GM21515 (cell line): ENCODE data around the gene PEX10.

Experiments used
- ATAC-seq: cut with Tn5 transposase; IDR thresholded peaks from one replicate; pipeline ENCODE4 v1.9.1; 2021; ENCODE audit not compliant: unreplicated experiment

Gene PEX10

DNA sequence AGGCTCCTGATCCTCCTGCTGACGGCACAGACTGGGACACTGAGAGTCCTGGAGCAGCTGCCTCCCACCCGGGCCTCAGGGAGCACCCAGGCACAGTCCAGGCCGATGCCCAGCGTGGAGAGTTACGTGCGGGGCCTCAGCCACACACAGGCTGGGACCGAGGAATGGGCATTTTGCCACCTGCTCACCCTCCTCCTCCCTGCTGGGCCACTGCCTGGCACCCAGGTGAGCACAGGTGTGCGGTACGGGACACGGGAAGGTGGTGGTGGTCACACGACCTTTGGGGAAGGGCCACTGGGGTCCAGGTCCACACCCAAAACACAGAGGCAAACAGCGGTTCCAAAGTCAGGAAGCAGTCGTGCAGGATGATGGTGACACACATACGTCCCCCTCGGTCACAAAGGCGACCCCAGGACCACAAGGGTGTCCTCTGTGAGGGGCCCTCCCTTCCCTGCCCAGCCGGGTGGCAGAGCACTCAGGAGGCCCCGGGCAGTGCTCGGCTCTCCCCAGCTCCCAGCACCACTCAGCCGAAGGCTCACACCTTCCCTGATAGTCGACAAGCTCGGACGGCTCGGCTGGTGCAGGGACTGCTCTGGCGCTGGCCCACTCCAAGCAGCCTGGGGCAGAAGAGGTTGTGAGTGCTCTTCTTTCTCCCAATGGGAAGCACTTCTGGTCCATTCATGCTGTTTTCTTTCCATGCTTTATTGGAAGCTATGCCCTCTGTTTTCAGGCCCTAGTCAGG lies 35.3 kb downstream of the PEX10 start:
- ATAC-seq: no peak

DNA sequence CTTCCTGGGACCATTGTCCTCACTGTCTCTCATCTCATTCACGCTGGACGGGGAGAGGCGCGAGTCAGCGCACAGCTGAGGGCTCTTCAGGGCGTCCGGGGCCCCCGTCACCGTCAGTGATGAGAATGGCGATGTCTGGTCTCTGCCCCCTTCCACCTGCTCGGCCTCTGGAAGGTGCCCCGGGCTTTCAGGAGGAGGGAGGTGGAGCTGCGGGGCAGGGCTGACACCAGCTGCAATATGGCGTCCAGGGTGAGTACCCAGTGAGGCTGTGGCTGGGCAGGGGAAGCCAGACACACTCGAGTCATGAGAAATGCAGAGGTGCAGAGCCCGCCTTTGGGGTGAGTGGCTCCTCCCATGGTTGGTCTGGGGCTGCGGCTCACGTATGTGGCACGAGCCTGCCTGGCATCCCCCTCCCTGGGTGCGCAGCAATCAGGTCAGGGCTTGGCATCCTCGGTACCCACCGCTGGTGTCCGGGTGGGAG lies 36.1 kb downstream of the PEX10 start:
- no peak for ATAC-seq

DNA sequence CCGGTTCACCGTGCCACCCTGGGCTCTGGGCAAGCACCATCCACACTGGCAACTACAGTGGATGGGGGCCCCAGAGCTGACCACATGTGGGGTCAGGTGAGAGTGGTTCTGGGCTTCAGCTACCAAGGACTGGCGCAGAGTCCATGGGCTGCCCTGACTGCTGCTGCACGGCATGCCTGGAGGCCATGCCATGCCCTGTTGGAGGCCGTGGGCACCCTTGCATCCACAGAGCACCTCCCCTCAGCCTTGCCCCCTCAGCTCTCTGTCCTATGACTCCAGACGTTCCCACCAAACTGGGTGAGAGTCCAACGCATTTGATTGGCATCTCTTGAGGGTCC lies 36.5 kb downstream of the PEX10 start:
- ATAC-seq: no peak

DNA sequence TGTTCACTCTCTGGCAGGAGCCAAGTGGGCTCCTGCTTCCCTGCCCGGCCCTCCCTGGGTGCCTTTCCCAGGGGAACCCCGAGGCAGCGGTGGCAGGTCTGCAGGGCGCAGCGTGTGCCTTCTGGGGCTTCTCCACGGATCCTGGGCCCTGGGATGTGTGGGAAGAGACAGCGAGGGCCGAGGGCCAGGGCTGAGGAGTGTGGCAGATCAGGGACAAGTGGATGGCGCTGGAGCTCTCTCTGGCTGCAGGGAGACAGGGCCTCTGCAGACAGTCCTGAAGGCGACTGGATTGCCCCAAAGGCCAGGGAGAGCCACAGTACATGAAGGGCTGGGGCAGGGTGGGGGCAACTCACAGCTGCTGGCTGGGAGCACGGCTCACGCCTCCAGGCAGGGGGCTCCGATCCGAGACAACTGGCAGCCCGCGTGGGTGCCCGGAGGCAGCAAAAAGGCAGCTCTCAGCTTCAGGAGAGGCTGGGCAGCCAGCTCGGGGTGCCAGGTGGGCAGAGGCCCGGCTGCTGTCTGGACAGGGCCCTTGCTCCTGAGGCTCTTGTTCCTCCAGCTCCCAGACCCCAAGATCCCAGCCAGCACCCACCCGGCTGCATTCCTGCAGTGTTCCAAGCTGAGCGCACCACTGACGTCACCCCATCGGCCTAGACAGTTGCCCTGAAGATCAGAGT lies 37.0 kb downstream of the PEX10 start:
- ATAC-seq: no peak

DNA sequence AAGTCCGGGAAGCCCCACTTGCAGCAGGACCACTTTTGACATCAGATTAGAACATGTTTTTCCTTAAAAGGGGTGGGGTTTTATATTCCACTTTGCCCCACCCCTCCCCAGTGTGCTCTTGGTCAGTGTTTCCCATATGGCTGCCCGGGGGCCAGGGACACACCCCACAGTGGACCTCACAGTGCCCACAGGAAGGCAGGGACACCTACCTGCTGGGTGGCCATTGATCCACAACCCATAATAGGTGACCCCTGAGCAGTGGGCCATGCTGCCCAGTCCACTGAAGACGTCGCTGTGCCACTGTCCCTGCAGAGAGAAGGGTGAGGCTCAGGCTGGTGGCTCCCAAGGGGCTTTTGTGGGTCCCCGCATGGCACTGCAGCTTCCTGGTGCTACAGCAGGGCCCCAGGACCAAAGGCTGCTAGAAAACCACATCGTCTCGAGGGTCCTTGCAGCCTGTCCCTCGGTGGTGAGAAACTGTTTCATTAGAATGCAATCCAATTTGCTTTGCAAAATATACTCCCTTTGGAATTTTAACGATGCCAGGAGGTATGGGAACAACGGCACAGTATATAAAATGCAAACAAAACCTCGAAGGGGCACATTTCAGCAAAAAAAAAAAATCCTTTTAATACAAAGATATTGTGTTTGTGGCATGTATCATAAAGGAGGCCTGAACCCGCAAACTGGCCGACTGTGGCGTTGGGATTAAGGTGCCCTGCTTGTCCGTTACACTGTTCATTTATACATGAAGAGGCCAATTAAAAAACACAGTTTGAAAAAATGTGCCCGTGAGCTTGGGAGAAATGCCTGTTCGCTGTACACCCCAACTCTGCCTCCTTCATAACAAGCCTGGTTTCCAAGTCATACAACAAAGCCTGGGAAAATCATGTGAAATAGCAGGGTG lies 37.9 kb downstream of the PEX10 start:
- no peak for ATAC-seq

DNA sequence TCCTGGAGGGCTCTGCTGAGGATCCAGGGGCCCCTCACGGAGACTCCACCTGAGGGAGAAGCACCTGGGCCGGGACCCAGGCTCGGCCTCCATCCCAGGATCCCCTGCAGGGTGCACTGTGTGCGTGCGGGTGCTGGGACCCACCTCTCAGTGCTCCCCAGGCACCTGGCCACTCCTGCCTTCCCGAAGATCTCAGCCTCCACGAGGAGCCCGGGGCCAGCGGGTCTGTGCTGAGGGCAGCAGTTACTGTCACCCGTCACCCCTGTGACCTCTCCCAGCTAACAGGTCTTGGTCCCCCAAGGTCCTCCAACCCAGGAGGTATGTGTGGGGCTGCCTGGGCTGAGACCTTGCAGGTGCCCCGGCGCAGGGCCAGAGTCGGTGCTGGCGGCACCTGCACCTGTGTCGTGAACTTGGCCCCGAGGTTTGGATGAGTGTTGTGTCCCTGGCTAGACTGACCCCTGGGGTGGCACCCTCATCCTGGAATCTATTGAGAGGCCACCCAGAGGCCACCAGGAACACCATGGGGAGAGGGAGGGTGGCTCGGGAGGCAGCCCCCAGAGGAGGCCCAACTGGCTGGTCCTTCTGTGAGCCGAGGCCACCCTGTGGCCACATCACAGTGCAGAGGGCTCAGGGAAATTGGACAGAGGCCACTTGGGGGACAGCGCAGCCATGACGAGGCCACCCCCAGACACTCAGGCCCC lies 38.7 kb downstream of the PEX10 start:
- ATAC-seq: no peak

DNA sequence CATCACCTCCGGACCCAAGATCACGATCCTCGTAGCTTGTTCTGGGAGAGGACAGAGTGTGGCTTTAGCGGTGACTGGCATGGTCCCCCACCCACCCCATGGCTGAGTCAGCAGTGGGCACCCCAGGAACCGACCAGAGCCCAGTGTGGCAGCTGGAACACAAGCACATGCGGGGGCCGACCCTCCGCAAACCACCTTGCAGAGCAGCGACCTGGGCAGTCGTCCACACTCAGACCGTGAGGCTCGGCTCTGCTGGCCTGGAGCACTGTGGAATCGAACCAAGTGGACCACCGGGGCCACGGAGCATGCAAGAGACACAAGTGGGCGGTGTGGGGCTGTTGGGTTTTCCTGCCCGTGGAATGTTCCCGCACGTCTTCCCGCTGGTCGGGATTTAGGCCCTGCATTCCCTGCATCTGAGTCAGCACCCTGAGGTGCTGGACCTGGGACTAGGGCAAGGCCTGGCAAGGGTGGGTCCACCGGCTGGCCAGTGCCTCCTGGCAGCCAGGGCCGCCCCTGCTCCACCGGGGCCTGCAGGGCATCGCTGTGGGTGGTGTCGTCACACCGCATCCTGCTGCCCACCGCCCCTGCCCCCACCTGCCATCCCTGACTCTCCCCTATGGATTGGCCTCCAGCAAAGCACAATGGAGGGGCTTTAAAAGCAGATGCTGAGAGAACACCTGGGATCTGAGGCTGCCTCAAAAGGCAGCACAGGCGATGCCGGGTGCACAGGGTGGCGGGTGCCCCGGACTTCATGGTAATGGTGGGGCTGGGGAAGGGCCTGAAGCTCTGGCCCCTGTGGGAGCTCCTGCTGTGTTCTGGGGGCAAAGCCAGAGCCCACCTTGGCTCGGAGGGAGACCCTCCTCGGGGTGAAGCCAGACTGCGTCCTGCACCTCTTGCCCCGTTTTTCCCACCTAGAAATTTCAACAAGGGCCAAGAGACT lies 39.5 kb downstream of the PEX10 start:
- ATAC-seq: no peak

DNA sequence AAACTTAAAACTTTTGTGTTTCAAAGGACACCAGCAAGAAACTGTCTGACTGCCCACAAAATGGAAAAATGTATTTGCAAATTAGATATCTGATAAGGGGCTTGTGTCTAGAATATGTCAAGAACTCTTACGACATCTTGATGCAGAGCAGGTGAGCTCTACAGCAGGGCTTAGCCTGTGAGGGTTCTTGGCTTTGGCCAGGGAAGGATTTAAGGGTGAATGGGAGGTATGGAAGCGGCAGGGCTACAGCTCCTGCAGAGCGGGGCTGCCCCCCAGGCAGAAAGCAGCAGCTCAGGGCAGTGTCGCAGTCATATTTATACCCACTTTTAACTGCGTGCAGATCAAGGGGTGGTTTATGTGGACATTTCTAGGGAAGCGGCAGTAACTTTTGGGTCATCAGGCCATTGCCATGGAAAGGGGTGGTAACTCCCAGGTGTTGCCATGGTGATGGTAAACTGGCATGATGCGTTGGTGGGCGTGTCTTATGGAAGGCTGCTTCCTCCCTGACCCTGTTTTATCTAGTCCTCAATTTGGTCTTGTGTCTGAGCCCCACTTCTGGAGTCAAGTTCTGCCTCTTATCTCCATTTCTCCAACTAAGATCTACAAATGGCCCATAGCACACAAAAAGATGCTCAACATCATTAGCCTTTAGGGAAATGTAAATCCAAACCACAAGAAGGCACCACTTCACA lies 44.2 kb downstream of the PEX10 start:
- ATAC-seq: no peak

DNA sequence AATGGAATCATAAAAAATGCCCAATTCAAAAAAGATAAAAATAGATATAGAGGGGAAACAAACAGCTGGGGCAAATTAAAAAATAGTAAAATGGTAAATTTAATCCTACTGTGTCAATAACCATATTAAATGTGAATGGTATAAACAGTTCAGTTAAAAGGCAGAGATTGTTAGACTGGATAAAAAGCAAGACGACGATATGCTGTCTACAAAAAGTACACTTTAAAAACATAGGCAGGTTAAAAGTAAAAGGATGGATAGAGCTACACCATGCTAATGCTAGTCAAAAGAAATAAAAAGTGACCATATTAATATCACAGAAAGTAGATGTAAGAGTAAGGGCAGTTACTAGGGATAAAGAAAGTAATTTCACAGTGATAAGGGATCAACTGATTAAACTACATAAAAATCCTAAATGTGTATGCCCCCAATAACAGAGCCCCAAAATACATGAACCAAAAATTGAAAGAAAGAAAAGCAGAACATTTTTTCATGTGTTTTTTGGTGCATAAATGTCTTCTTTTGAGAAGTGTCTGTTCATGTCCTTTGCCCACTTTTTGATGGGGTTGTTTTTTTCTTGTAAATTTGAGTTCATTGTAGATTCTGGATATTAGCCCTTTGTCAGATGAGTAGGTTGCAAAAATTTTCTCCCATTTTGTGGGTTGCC lies 48.4 kb downstream of the PEX10 start:
- ATAC-seq: no peak

DNA sequence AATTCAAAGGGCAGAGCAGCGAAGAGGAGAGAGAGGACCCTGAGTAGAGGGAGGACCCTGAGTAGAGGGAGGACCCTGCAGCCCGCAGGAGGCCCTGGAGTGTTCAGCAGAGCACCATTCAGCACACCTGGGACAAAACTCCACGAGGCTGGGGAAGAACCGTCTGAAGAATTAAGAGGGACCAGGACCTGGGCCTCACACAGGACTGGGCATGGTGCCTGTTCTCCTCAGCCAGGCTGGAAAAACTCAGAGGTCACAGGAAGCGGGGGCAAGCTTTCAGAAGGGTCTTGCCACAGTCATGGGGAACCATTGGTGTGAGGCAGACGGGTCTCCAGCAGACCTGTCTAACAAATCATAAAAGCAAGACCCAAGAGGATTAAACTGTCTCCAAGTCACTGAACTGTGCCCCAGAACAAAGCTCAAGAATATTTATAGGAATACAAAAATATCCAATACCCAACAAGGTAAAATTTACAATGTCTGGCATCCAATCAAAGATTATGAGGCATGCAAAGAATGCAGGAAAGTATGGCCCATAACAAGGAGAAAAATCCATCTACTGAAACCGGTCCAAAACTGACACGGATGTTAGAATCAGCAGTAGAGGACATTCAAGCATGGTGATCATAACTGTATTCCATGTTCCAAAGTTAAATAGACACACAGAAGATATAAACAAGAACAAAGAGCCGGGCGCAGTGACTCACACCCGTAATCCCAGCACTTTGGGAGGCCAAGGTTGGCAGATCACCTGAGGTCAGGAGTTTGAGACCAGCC lies 51.6 kb downstream of the PEX10 start:
- ATAC-seq: no peak

DNA sequence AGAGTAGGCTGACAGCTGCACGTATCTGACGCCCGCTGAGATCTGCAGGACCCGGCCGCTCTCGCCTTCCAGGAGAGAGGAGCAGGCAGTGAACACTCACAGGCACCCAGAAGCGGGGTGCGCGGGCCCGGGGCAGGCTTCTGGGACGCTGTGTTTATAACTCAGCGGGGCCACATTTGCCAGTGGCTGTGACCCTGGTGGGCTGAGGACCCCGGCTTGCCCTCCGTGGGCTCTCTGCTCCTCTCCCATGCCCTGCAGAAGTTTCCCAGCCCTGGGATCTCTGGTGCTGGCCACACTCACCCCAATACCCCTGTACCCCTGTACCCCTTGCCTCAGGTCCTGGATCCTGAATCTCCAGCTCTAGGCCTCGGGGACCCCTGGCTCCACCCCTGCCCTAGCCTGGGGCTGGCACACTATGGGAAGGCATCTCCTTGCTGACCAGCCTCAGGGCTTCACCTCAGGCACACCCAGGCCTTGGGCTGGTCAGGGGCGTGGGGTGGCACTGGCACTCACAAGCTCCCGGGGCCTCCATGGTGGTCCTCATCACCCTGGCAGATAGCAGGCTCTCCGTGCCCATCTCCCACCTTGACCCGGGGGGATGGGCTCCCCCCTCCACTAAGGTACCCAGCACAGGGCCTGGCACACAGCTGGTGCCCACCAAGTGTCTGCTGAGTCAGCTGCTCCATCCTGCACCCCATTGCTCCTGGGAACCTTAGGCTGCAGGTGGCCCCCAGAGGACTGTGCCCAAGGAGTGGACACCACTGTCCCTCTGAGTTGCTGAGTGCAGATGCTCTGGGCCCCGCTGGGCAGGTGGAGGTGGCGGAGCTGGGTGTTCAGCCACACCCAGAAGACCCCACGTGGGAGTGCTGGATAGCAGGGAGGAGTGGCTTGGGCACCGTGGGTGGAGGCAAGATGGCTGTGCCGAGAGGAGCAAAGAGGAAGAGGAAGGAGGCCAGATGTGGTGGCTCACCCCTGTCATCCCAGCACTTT lies 53.4 kb downstream of the PEX10 start:
- ATAC-seq: no peak

DNA sequence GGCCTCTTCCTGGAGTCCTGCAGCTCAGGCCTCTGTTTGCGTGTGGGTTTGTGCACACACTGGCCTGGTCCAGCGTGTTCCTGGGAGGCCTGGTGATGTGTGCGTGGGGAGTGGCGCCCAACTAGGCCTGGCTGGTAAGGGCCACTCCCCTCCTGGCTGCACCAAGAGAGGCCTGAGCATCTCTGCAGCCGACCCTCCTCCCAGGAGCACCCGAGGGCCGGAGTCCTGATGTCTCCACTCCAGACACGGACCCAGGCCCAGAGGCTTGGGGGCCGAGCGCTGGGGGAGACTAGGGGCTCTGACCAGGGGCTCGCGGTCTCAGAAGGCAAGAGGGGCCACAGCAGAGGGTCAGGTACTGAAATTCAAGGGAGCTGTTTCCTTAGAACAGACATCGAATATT lies 54.3 kb downstream of the PEX10 start:
- ATAC-seq: no peak

DNA sequence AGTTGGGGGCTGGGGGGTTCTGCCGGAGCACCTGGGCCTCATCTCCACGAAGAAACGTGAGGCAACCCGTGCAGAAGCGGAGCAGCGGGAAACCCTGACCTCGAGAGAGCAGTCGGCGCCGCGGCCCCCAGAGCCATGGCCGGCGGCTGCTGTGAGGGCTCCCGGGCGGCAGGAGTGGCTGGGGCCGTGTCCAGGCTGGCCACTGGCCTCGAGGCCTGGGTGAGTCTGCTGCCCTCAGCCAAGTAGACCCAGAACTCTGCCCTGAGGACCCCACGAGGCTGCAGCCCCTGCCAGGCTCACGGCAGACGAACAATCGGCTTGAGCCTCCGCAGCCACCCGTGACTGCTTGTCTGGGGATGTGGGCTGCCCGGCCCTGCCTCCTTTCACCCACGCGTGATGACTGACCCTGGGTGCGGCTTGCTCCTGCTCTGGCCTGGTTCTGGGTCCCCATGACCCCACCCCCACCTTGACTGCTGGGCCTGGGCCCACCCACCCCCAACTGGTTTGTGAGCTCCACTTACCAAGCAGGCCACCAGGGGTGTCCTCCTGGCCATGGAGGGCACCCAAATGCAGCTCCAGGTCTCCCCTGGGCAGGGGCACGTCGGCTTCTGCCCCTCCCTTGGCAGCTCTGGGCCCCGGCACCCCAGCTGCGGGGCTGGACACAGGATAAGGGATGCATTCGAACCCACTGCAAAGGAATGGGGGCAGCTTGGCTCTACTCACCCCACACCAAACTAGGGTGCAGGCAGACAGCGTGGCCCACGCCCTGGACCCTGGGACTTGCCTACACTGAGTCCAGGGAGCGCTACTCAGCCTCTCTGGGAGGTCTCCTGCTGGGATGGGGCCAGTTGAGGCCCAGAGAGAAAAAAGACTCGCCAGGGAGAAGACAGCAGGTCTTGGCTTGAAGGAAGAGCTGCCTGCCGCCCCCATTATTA lies 55.2 kb downstream of the PEX10 start:
- no peak for ATAC-seq

DNA sequence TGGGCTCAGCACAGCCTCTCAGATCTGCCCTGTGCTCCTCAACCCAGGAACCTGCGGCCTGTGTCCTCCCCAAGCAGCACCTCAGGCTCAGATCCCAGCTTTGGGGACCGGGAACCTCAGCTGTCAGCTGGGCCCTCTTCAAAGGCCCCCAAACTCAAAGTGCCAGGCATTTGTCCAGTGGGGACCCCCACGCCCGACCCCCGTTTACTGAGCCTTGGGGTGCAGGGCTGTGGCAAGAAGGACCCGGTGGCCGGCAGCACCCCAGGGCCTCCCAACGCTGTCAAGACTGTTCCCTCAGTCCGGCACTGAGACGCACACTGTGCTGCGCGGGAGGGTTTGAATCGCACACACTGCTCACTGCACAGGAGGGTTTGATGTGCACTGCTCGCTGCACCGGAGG lies 56.0 kb downstream of the PEX10 start:
- ATAC-seq: no peak

DNA sequence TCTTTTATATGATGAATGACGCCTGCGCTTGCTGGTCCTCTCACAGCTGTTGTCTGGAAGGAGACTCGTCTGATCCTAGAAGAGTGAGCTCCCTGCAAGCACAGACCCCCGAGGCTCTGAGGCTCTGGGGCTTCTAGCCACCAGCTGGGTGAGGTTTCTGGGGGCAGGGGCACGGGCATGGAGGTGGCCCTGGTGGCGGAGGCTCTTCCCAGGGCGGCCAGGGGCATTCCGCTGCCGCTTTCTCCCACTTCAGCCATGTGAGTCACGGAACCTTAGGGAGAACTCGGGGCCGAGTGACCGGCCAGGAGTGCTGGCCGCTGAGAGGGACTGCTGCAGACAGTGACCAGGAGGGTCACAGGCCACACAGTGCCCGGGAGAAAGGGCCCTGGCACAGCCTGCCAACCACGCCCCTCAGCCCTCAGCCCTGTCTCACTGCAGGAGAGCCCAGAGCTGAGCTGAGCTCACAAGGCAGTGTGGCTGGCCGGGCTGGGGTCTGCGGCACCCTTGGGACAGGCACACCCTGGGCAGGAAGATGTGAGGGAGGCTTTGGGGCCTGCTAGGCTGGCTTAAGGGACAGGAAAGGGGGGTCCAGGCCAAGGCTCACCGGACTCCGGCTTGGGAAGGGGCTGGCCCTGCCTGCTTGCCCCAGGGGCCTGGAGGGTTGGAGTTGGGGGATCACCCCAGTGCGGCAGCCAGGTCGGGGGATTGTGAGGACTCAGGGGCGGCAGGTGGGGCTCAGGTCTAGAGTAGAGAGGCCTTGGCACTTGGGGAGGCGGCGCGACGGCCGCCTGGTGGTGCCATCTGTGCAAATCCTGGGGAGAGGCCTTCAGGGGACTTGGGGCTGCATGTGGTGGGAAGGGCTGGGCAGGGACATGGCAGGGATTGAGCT lies 56.7 kb downstream of the PEX10 start:
- ATAC-seq: no peak
